ENCODE measurements around the gene VSTM1.

The VSTM1 gene

GRCh38 chr19:54009440-54009839 lies 54.3 kb downstream of the VSTM1 start:
- no peak for DNase-seq

DNA sequence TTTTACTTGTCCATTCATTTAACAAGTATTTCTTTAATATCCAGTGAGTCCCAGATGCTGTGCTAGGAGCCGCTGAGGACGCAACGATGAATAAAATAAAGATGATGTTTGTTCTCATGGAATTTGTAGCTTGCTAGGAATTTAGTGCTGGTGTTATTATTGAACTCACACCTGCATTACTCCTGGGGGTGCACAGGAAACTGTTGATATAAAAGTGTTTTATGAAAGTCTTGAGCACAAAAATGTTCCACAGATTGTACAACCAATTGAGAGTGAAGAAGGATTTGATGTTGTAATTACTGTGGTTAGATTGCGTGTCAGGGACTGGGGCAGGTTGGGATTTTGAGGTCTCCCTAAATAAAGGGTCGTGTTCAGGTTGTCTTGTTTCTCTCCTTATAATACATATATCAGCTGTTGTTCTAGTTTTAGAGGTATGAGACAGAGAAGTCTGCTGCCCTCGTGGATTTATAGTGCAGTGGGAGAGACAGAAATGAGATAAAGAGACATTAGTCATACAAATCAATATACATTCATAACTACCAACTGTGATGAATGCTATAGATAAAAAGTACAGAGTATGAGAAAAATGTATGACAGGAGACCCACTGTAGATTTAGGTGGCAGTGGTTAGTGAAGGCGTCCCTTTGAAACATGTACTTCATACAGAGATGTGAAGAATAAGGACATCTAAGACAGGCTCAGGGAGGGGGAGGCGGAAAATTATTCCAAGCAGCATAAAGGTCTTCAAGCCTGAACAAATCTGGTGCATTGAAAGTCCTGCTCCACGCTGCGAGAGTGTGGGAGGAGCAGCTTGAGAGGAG lies 61.0 kb downstream of the VSTM1 start:
- no peak for DNase-seq

DNA sequence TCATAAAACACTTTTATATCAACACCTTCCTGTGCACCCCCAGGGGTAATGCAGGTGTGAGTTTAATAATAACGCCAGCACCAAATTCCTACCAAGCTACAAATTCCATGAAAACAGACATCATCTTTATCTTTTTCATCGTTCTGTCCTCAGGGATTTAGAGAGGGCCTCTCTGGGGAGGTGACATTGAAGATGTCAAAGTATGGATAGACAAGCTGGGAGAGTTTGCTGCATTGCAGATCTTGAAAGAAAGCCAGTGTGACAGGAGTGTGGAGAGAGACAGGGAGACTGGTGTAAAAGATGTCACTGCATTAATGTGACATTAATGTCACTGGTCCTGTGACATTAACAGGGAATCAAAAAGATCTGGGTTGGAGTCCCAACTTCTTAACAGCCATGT lies 62.2 kb downstream of the VSTM1 start:
- no peak for DNase-seq

DNA sequence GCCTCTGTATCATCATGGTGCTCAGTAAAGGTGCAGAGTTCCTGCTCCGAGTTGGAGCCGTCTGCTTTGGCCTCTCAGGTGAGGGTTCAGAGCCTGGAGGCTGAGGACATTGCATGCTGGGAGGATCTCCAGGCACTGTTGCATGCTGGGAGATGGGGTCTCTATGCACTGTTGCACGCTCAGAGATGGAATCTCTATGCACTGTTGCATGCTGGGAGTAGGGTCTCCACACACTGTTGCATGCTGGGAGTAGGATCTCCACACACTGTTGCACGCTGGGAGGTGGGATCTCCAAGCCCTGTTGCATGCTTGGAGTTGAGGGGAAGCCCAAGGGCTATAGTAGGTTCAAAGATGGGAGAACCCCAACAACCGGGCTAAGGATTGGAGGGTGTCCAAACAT lies 64.0 kb downstream of the VSTM1 start:
- no peak for DNase-seq

DNA sequence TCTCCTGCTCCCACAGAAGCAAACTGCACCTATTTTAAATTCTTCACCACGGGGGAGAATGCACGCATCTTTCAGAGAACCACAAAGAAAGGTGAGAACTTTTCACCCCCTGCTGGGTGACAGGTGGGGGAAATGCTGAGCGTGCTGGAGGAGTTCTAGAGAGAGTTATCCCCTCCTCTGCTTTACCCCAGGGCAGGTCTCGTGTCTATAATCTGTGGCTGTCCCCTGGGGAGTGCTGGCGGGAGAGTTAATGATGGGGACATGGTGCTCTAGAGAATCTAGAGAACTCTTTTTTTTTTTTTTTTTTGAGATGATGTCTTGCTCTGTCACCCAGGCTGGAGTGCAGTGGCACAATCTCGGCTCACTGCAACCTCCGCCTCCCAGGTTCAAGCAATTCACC lies 65.5 kb downstream of the VSTM1 start:
- DNase-seq = no peak

GRCh38 chr19:53994811-53995210 lies 68.9 kb downstream of the VSTM1 start:
- no peak for DNase-seq

- no peak for DNase-seq
These were observed 70.2 kb downstream of the VSTM1 start for GRCh38 chr19:53993448-53993847.

DNA sequence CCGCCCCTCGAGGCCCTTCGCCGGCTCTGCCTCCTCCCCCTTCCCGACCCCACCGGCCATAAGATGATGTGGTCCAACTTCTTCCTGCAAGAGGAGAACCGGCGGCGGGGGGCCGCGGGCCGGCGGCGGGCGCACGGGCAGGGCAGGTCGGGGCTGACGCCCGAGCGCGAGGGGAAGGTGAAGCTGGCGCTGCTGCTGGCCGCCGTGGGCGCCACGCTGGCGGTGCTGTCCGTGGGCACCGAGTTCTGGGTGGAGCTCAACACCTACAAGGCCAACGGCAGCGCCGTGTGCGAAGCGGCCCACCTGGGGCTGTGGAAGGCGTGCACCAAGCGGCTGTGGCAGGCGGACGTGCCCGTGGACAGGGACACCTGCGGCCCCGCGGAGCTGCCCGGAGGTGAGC lies 70.9 kb downstream of the VSTM1 start:
- no peak for DNase-seq

- no peak for DNase-seq
These were observed 71.5 kb downstream of the VSTM1 start for GRCh38 chr19:53992211-53992610.

GRCh38 chr19:53991224-53992113 lies 72.2 kb downstream of the VSTM1 start, which contains the start of gene CACNG6:
TSS of gene CACNG6 (plus strand) at chr19:53991637. CDS start at chr19:53992878, 1,241 bp downstream.
- DNase-seq = no peak
